HepG2 (cell line): ENCODE data around the gene GPRC5B. TPM values are rescaled to one million over a fixed set of nuclear protein-coding genes. Genes with fewer than 3 reads are reported as not detected.

Experiments
- ATAC-seq: fragments of 200-7000 bp; cut with Tn5 transposase; 3 replicates; pipeline ENCODE4 v1.9.1; 2020; ENCODE audit warnings: mild to moderate bottlenecking, moderate library complexity
- BruUV-seq: library from RNA; stranded (reverse); fragments of 400-500 nt; replicated peaks from 2 replicates; lab custom pipeline; 2021; lab: Mats Ljungman, UMichigan
- CTCF ChIA-PET: fragments of 300-600 bp; formaldehyde crosslinking; extraction: SDS; loops from one replicate; lab custom pipeline; 2021; ENCODE audit warnings: low total read pairs, inconsistent platforms, low intra/inter-chr PET ratio; lab: Yijun Ruan, JAX
- POLR2A ChIA-PET: fragments of 350-600 bp; sonication (Branson Sonifier 250); formaldehyde crosslinking; loops from one replicate; lab custom pipeline; 2020; ENCODE audit warnings: antibody characterized with exemption, inconsistent platforms; lab: Yijun Ruan, JAX
- DNase-seq: peaks from one replicate; pipeline ENCODE4 v3.0.0-alpha.2; 2015; ENCODE audit warnings: low spot score
- FAIRE-seq: peaks from 3 replicates; lab custom pipeline; 2011; peaks lifted over from hg19 to GRCh38; lab: Jason Lieb, UNC
- H2AFZ ChIP-seq: one replicate; pipeline ENCODE4 v1.6.1; 2011; ENCODE audit warnings: low read length, inconsistent platforms
- H3K27ac ChIP-seq: fragments of 300-600 bp; 3 replicates; pipeline ENCODE4 v1.8.0; 2011; ENCODE audit warnings: mixed run types, mild to moderate bottlenecking, mixed read lengths, low read length, inconsistent platforms; ENCODE audit not compliant: insufficient read depth; ENCODE audit errors: extremely low read length
- H3K27me3 ChIP-seq, 2 experiments: fragments of 200-600 bp in 1 of 2; 2 replicates in 1 of 2; 3 replicates in 1 of 2; pipeline versions ENCODE4 v1.6.0 to v1.8.0; 2011; ENCODE audit warnings: low read length in 2 of 2, mild to moderate bottlenecking in 2 of 2, moderate library complexity in 2 of 2, inconsistent platforms in 1 of 2; ENCODE audit not compliant: insufficient read depth in 2 of 2, control insufficient read depth in 1 of 2
- H3K36me3 ChIP-seq, 2 experiments: fragments of 200-600 bp in 1 of 2; replicated peaks in 1 of 2; 2 replicates in 1 of 2; 3 replicates in 1 of 2; pipeline versions ENCODE4 v1.5.1 to v1.8.0; 2011; ENCODE audit warnings: low read length in 2 of 2, inconsistent platforms in 1 of 2; ENCODE audit not compliant: insufficient read depth in 2 of 2, control insufficient read depth in 1 of 2
- H3K4me1 ChIP-seq: 2 replicates; pipeline ENCODE4 v1.5.1; 2012; ENCODE audit warnings: low read length, inconsistent platforms; ENCODE audit not compliant: insufficient read depth
- H3K4me2 ChIP-seq: 2 replicates; pipeline ENCODE4 v1.6.0; 2011; ENCODE audit warnings: low read depth, low read length, inconsistent platforms
- H3K4me3 ChIP-seq, 3 experiments: fragments of 200-600 bp in 1 of 3; sonication (generic), shearing (Covaris generic) in 1 of 3; replicated peaks in 1 of 3; 2 replicates each; pipeline ENCODE4 v1.5.1; 2011 to 2016; ENCODE audit warnings: low read length in 3 of 3, inconsistent platforms in 2 of 3, low read depth in 2 of 3, mild to moderate bottlenecking in 2 of 3, control low read depth in 1 of 3, mixed read lengths in 1 of 3; ENCODE audit not compliant: insufficient read depth in 1 of 3
- H3K79me2 ChIP-seq: one replicate; pipeline ENCODE4 v1.6.1; 2011; ENCODE audit warnings: low read length, inconsistent platforms; ENCODE audit not compliant: insufficient read depth
- H3K9ac ChIP-seq: 2 replicates; pipeline ENCODE4 v1.6.0; 2011; ENCODE audit warnings: mild to moderate bottlenecking, low read depth, low read length, inconsistent platforms; ENCODE audit not compliant: insufficient read depth
- H3K9me3 ChIP-seq: 2 replicates; pipeline ENCODE4 v1.5.1; 2012; ENCODE audit warnings: mild to moderate bottlenecking, low read length
- H4K20me1 ChIP-seq: 2 replicates; pipeline ENCODE4 v1.6.0; 2011; ENCODE audit warnings: inconsistent platforms, mild to moderate bottlenecking, low read length, moderate library complexity; ENCODE audit not compliant: insufficient read depth
- ATF7 ChIP-seq, 2 experiments: fragments of 450-650 bp in 1 of 2; sonication (generic) in 1 of 2; formaldehyde crosslinking in 1 of 2; IDR thresholded peaks; 2 replicates each; pipeline versions ENCODE4 v1.4.0 to v1.6.1; 2016 to 2020; ENCODE audit warnings: antibody characterized with exemption in 1 of 2, mild to moderate bottlenecking in 1 of 2, missing genetic modification reagents in 1 of 2
- CREB1 ChIP-seq, 2 experiments: fragments of 450-650 bp in 1 of 2; IDR thresholded peaks; 2 replicates each; pipeline ENCODE4 v1.6.1; 2016 to 2017; ENCODE audit warnings: control low read depth in 1 of 2, mild to moderate bottlenecking in 1 of 2, missing compliant biosample characterization in 1 of 2, missing genetic modification characterization in 1 of 2
- GATA4 ChIP-seq: sonication (generic); IDR thresholded peaks from 2 replicates; pipeline ENCODE4 v1.6.1; 2016; ENCODE audit warnings: antibody characterized with exemption, low read depth, borderline replicate concordance
- MAFF ChIP-seq: IDR thresholded peaks from 2 replicates; pipeline ENCODE4 v1.6.1; 2011; ENCODE audit warnings: low read depth, low read length, improper control_type of control experiment
- MAFK ChIP-seq, 2 experiments: IDR thresholded peaks in 1 of 2; conservative IDR thresholded peaks in 1 of 2; 2 replicates each; pipeline ENCODE4 v1.6.1; 2011; ENCODE audit warnings: improper control_type of control experiment in 2 of 2, low read length in 2 of 2
- PITX1 ChIP-seq: sonication (generic); formaldehyde crosslinking; IDR thresholded peaks from 2 replicates; pipeline ENCODE4 v1.5.1; 2020; ENCODE audit warnings: mild to moderate bottlenecking, missing genetic modification reagents
- REPIN1 ChIP-seq: sonication (generic); formaldehyde crosslinking; IDR thresholded peaks from 2 replicates; pipeline ENCODE4 v1.8.0; 2022; ENCODE audit warnings: missing genetic modification reagents, low read depth, mild to moderate bottlenecking, borderline replicate concordance
- ZFP36L2 ChIP-seq: sonication (generic); formaldehyde crosslinking; IDR thresholded peaks from 2 replicates; pipeline ENCODE4 v1.4.0; 2020; ENCODE audit warnings: missing genetic modification reagents
- WGBS: methylation state at CpG from one replicate; pipeline ENCODE4 v1.1.6; 2017; ENCODE audit warnings: low lambda C conversion rate; 5-methylcytosine and 5-hydroxymethylcytosine counted together
- in situ Hi-C: cut with HindIII; loops from 2 replicates; pipeline ENCODE4 v1.10.0; 2017; ENCODE audit warnings: low pct_unique_long_range_greater_than_20kb; ENCODE audit not compliant: extremely low pct_ligation_motif_present
- intact Hi-C: fragments of 100-400 bp; cut with micrococcal nuclease; formaldehyde crosslinking; loops from one replicate; pipeline ENCODE4 v1.10.0; 2022; ENCODE audit not compliant: unreplicated experiment
- polyA plus RNA-seq, 8 experiments: library from polyadenylated mRNA; depleted of rRNA in 3 of 8; stranded (reverse) in 7 of 8; unstranded in 1 of 8; fragments of >200 nt; fragmentation: Illumina TruSeq in 4 of 8; extraction: Trizol in 4 of 8; gene quantifications; 2 replicates each; pipeline versions ENCODE4 v1.2.1 to v1.2.3, GENCODE V29; 2011 to 2016; ENCODE audit warnings: low read depth in 4 of 8, missing spikeins in 1 of 8, mixed read lengths in 1 of 8; ENCODE audit not compliant: insufficient read depth in 1 of 8
- total RNA-seq, 5 experiments: library from RNA; depleted of rRNA; stranded (reverse); fragments of >200 nt; fragmentation: Illumina TruSeq; extraction: Trizol; gene quantifications; 2 replicates each; pipeline ENCODE4 v1.2.3, GENCODE V29; 2016; ENCODE audit warnings: low read depth in 1 of 5

GPRC5B gene
- total and polyA plus RNA-seq, 2 of the 13 experiments (the other 11 are each of a cell fraction or from before 2014, with no cell fraction given), result 0.46 to 0.53 TPM

GRCh38 chr16:19837331-19837980 is 47.2 kb downstream of the GPRC5B start:
- in situ Hi-C loops, result no loop called here

GRCh38 chr16:19835968-19836421 is 48.7 kb downstream of the GPRC5B start:
- DNase-seq, result no peak
- no peaks in the 10 kb centered on the region for H3K27me3 ChIP-seq
- H3K4me2 ChIP-seq, result no peak overlapping the region
- H3K27ac ChIP-seq, result no peak overlapping the region
- FAIRE-seq, result no peak
- H3K4me1 ChIP-seq, result no peaks in the 10 kb centered on the region
- no peak for TF ChIP-seq PITX1
- peak; percentile 32; the same call in 1 of the 2 replicates for TF ChIP-seq CREB1 (IDR thresholded peaks at IDR 0.05)
- no peak for TF ChIP-seq CREB1 (CRISPR knock-in tag; IDR thresholded peaks at IDR 0.05)
- TF ChIP-seq ATF7 (IDR thresholded peaks at IDR 0.05), result peak; percentile 96
- no peak for TF ChIP-seq ATF7 (CRISPR knock-in tag; IDR thresholded peaks at IDR 0.05)
- no peak overlapping the region for H3K4me3 ChIP-seq
- BruUV-seq, result no TSS peak
- H3K9ac ChIP-seq, result no peak overlapping the region
- POLR2A ChIA-PET, result interaction anchor here (0.6 kb wide), 1 partner anchor 16 kb away, joined by 3 read pairs; no protein-coding TSS in a partner anchor
- H3K36me3 ChIP-seq, result no peaks in the 10 kb centered on the region
- no peaks in the 10 kb centered on the region for H4K20me1 ChIP-seq
- no peaks in the 10 kb centered on the region for H3K9me3 ChIP-seq
- H3K79me2 ChIP-seq, result no peaks in the 10 kb centered on the region
- no peak for ATAC-seq
- in situ Hi-C loops, result no loop called here
- no peak overlapping the region for H2AFZ ChIP-seq
- CTCF ChIA-PET, result no interaction called here
- intact Hi-C loops, result no loop called here

More at GRCh38 chr16:19837331-19837980, 47.2 kb downstream of the GPRC5B start:
- CTCF ChIA-PET, result no interaction called here
- H3K4me1 ChIP-seq, result no peaks in the 10 kb centered on the region
- no peak for DNase-seq
- no peak overlapping the region for H3K4me2 ChIP-seq
- no peaks in the 10 kb centered on the region for H3K79me2 ChIP-seq
- FAIRE-seq, result no peak
- H4K20me1 ChIP-seq, result no peaks in the 10 kb centered on the region
- intact Hi-C loops, result no loop called here
- no peak overlapping the region for H3K4me3 ChIP-seq
- no peak for TF ChIP-seq ZFP36L2 (CRISPR knock-in tag)
- no peak for TF ChIP-seq GATA4
- 0 out of 2 replicates have a peak, but pooled peaks have one; percentile 21 for TF ChIP-seq MAFF
- TF ChIP-seq MAFK (conservative IDR thresholded peaks at IDR 0.05 in 1 of 2, IDR thresholded peaks at IDR 0.05 in 1 of 2; ENCODE audit: low read length in 2 of 2), result peak; percentile 50 to 63
- TF ChIP-seq REPIN1 (CRISPR knock-in tag), result no peak
- H3K27ac ChIP-seq, result no peak overlapping the region
- POLR2A ChIA-PET, result no interaction called here
- BruUV-seq, result no TSS peak
- WGBS, result 46% methylated on average over 6 of the region's 6 CpGs
- H3K36me3 ChIP-seq, result no peaks in the 10 kb centered on the region
- no peak overlapping the region for H2AFZ ChIP-seq
- no peak for ATAC-seq
- no peak overlapping the region for H3K9ac ChIP-seq
- H3K9me3 ChIP-seq, result no peaks in the 10 kb centered on the region
- H3K27me3 ChIP-seq, result no peaks in the 10 kb centered on the region
